ENCODE data around the gene ADGRB3. TPM values are rescaled to one million over a fixed set of nuclear protein-coding genes. Genes with fewer than 3 reads are reported as not detected.

Gene ADGRB3
- total RNA-seq, 1 experiment from 2014 or later: 2.0 TPM

DNA sequence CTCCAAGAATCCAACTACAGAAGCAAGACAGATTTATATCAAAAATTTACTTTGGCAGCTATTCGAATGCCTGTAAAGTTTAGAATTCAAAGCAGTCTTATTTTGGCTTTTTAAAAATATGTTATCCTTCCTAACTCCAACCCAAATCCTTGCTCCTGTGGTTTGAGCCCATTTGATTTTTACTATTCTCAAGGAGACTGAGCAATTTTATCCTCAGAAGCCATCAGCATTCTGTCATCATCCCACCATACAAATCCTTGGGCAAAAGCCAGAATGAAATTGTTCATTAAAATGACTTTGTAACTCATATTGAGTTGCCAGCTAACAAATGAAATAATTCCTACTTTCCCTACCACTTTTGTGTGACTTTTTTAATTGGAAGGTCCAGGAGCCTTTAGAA, 392.8 kb downstream of the ADGRB3 start:
- DNase-seq (ENCODE audit: low read depth): peak; percentile 63

DNA sequence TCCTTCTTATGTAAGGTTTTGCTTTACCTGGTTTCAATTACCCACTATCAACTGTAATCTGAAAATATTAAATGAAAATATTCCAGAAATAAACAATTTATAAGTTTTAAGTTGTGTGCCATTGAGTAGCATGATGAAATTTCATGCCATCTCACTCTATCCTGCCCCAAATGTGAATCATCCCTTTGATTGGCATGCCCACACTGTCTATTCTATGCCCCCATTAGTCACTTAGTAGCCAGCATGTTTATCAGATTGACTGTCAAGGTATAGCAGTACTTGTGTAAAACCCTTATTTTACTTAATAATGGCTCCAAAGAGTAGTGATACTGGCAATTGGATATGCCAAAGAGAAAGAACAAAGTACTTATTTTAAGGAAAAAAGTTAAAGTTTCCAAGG, 403.8 kb downstream of the ADGRB3 start:
- peak; percentile 59 for DNase-seq (ENCODE audit: low read depth)

DNA sequence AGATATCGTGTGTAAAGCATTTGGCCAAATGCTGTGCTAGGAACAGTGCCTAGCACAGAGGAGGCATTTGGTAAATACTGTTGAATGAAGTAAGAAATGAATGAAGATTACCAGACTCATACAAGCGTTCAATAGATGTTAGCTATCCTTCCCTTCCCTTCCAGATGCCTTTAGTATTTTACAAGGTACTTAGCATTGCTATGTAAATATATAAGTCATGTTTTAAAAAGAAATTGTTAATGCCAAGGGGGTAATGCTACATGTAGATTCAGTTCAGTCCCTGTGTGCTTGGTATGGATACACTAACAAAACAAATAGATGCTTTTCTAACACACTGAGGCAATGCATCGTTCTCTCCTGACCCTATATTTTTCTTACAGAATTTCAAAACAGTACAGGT, 407.2 kb downstream of the ADGRB3 start:
- DNase-seq (ENCODE audit: low read depth): no peak

DNA sequence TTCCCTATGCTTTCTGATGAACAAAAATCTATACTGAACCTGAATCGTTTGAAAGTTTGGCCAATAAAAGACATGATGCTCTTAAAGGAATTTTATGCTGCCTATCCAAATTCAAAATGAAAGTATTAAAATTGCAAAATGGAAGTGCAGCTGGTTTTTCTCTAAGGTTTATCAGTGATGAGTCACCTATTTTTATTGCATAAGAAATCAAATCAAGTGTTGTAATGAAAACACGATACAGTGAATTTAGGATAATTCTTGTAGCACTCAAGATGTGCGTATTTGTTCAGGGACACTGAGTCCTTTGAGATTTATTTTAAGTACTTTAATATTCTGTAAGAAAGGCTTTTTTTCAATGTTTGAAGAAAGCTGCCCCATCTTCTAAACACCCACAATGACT, 409.5 kb downstream of the ADGRB3 start:
- DNase-seq (ENCODE audit: low read depth): peak; percentile 41

GRCh38 chr6:69059413-69059812, 424.3 kb downstream of the ADGRB3 start:
- DNase-seq (ENCODE audit: low read depth): no peak

DNA sequence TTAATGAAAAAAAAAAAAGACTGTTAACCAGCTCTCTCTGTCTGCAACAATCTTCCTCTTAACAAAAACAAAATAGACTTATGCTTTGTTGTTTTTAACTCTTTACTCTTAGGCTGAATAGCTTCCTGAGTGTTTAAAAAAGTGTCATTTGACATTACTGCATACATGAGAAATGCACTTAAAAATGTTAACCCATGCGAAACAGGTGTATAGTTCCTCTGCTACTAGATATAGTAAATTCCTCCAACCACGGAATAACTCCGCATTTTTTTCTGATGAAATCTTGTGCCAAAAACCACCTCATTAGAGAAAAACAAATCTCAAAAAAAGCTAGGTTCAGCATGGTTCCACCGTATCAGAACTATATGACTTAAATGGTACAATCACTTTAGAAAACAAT, 426.0 kb downstream of the ADGRB3 start:
- DNase-seq (ENCODE audit: low read depth): no peak

GRCh38 chr6:69063401-69063800, 428.3 kb downstream of the ADGRB3 start:
- DNase-seq (ENCODE audit: low read depth): no peak

DNA sequence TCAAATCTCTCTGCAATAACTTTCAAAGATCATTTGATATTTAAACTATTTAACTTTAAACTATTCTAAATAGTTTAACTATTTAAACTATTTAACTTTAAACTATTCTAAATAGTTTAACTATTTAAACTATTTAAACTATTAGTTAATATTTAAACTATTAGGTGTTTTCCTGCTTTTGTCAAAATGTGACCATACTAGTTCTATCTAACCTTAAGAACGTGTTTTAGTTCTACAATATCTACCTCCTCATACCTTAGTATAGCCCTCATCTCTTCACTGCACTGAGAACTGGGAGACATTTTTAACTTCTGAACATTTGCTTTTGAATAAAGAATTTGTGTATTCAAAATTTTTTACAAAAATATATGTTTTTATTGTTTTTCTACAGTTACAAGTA, 429.1 kb downstream of the ADGRB3 start:
- DNase-seq (ENCODE audit: low read depth): no peak

- peak; percentile 55 for DNase-seq (ENCODE audit: low read depth)
Measured at GRCh38 chr6:69069881-69070280, 434.8 kb downstream of the ADGRB3 start.

GRCh38 chr6:69072796-69073195, 437.7 kb downstream of the ADGRB3 start:
- no peak for DNase-seq (ENCODE audit: low read depth)

DNA sequence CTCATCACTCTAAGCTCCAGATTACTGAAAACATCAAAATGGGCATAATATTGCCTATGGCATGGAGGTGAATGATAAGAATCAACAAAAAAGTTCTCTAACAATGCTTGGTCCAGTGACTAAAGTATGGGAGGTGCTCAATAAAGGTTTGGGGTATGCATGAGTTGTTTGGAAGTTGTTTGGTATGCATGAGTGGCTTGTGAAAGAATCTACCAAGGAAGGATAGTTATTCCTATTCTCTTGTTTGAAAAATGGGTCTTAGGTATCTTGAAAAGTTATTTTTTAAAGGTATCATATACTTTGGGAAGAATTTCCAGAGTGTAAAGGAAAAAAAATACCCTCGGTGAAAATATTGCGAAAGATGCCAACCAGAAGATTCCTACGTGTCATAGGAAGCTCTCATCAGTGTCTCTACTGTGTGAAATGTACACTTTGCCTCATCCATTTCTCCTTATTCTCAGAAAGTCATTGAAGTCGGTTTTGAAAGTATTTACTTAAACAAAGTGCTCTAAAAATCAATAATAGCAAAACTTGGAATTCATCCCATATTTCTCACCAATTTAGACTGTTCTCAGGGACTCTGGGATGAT, 449.8 kb downstream of the ADGRB3 start:
- peak; percentile 68 for DNase-seq (ENCODE audit: low read depth)

- no peak for DNase-seq (ENCODE audit: low read depth)
Measured at GRCh38 chr6:69086689-69087088, 451.6 kb downstream of the ADGRB3 start.

GRCh38 chr6:69089539-69089938, 454.5 kb downstream of the ADGRB3 start:
- DNase-seq (ENCODE audit: low read depth): no peak

DNA sequence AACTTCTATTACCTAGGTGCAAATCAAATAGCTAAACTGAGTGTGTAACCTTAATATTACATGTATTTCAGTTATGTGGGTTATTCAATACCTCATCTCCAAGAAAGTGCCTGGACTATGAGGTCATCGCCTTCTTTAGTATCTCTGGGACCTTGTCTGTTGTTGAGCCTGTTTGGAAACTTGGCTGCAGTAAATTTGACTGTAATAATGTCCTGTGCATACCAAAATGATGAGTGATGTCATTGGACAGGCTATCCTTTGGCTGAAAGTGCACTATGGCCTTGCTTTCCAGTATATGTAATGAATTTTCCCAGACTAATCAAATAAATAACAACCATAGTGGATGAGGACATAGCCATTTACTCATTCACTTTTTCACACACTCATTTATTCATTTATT, 455.1 kb downstream of the ADGRB3 start:
- DNase-seq (ENCODE audit: low read depth): peak; percentile 94

DNA sequence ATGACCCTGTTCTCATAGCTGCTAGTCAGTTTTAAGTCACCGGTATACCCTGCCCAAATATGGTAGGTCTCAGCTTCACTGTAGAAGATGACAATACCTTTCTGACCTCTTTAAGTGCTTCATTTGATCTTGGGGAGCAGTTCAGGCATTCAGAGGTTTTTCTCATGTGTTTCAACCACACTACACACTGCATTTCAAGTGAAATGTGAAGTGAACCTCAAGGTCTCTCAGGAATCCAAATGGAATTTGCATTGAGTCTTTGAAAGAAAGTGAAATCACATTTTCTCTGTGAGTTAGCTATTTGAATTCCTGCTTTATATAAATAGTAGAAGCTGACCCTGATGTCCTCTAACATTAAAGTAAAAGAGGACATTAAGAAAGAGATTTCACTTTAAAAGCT, 461.6 kb downstream of the ADGRB3 start:
- peak; percentile 35 for DNase-seq (ENCODE audit: low read depth)

DNA sequence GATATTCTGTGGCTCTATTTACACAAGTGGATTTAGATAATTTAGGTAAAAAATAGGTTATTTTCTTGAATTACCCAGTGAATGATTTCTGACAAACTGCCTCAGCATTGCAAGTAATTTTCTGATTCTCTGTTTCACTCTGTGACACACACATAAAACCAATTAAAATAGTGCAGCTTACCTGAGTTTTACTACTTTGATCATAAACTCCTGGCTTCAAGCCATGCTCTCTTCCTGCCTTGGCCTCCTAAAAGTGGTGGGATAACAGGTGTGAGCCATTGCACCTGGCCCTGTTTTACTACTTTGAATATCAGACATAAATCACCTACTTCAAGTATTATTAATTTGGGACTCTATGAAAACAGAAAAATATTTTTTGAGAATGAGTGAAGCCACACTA, 462.9 kb downstream of the ADGRB3 start:
- no peak for DNase-seq (ENCODE audit: low read depth)

DNA sequence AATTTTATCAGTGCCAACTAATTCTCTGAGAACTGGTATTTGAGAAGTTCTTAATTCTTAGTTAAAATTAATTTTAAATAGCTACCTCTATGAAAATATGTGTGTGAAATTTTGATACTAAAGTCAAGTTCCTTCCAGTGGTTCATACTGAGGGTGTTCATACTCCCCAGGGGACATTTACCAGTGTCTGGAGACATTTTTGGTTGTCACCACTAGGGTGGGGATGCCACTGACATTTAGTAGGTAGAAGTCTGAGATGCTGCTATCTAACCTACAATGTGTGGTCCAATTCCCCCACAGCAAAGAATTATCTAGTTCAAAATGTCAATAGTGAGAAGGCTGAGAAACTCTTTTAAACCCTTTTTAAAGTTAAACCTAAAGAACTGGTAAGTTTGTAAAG, 463.8 kb downstream of the ADGRB3 start:
- DNase-seq (ENCODE audit: low read depth): no peak

GRCh38 chr6:69100772-69101171, 465.7 kb downstream of the ADGRB3 start:
- DNase-seq (ENCODE audit: low read depth): no peak

GRCh38 chr6:69102416-69102815, 467.3 kb downstream of the ADGRB3 start:
- no peak for DNase-seq (ENCODE audit: low read depth)

- peak; percentile 73 for DNase-seq (ENCODE audit: low read depth)
Measured at GRCh38 chr6:69105288-69105687, 470.2 kb downstream of the ADGRB3 start.

- no peak for DNase-seq (ENCODE audit: low read depth)
Measured at GRCh38 chr6:69106511-69106910, 471.4 kb downstream of the ADGRB3 start.

GRCh38 chr6:69111301-69111700, 476.2 kb downstream of the ADGRB3 start:
- DNase-seq (ENCODE audit: low read depth): peak; percentile 45

- no peak for DNase-seq (ENCODE audit: low read depth)
Measured at GRCh38 chr6:69116658-69117057, 481.6 kb downstream of the ADGRB3 start.

All from M059J (cell line).